ENCODE results near the gene IREB2.

DNA sequence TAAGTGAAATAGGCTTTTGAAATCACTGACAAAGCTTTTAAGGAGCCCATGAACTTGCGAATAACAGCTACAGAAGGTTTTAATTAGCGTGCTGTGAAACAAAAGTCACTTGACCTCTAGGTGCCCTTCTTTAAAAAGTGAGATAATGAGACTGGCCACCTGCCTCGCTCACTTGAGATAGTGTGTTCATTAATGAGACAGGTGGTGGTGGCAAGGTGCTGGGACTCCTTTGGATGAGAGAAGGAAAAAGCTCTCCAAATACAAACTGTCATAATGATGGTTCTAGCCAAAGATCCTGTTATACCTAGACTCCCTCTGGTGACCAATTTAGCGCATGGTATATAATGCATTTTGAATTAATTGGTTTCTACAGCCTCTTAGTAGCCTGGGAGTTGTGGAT lies 22.7 kb upstream of the IREB2 start:
- TF ChIP-seq, protein P1, sequence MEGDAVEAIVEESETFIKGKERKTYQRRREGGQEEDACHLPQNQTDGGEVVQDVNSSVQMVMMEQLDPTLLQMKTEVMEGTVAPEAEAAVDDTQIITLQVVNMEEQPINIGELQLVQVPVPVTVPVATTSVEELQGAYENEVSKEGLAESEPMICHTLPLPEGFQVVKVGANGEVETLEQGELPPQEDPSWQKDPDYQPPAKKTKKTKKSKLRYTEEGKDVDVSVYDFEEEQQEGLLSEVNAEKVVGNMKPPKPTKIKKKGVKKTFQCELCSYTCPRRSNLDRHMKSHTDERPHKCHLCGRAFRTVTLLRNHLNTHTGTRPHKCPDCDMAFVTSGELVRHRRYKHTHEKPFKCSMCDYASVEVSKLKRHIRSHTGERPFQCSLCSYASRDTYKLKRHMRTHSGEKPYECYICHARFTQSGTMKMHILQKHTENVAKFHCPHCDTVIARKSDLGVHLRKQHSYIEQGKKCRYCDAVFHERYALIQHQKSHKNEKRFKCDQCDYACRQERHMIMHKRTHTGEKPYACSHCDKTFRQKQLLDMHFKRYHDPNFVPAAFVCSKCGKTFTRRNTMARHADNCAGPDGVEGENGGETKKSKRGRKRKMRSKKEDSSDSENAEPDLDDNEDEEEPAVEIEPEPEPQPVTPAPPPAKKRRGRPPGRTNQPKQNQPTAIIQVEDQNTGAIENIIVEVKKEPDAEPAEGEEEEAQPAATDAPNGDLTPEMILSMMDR (CRISPR knock-in tag; IDR thresholded peaks at IDR 0.05), result peak; percentile 26; the same call in 1 of the 2 replicates
- TF ChIP-seq ZNF747 (CRISPR knock-in tag; IDR thresholded peaks at IDR 0.05; ENCODE audit: borderline replicate concordance) (no peak), ZNF75D (CRISPR knock-in tag; IDR thresholded peaks at IDR 0.05; ENCODE audit: borderline replicate concordance) (no peak), ZNF570 (CRISPR knock-in tag; IDR thresholded peaks at IDR 0.05; ENCODE audit: borderline replicate concordance) (no peak), MEIS2 (CRISPR knock-in tag; IDR thresholded peaks at IDR 0.05) (no peak)

Data from HepG2 (cell line).